Activated CD4-positive, alpha-beta T cell treated with anti-CD3 and anti-CD28 coated beads for 48 hours (primary cell): Measurements from ENCODE around the gene COL15A1.
"Not testable (repeated sequence)": the region's sequence is repeated elsewhere in the genome, so short reads cannot be mapped to it uniquely, and the experiment has no call there.

ENCODE experiments used
- DNase-seq: peaks from one replicate; pipeline ENCODE4 v3.0.0-alpha.2; 2020

The COL15A1 gene

GRCh38 chr9:98943682-98944056 lies at the start of gene COL15A1:
TSS of gene COL15A1 (plus strand) at chr9:98943907. CDS start at chr9:98944062, 155 bp downstream.
- no peak for DNase-seq

GRCh38 chr9:98894171-98894570 lies 49.5 kb upstream of the COL15A1 start:
- DNase-seq = no peak

- no peak for DNase-seq
These were observed 48.9 kb upstream of the COL15A1 start for GRCh38 chr9:98894761-98895160.

- DNase-seq = no peak
These were observed 47.1 kb upstream of the COL15A1 start for GRCh38 chr9:98896632-98897031.

GRCh38 chr9:98897745-98898144 lies 46.0 kb upstream of the COL15A1 start:
- DNase-seq = no peak

GRCh38 chr9:98899408-98900056 lies 44.2 kb upstream of the COL15A1 start:
- DNase-seq = no peak

- DNase-seq = no peak
These were observed 43.5 kb upstream of the COL15A1 start for GRCh38 chr9:98900244-98900643.

- DNase-seq = no peak
These were observed 43.0 kb upstream of the COL15A1 start for GRCh38 chr9:98900725-98901124.

GRCh38 chr9:98901843-98902242 lies 41.9 kb upstream of the COL15A1 start:
- not testable (repeated sequence) for DNase-seq

GRCh38 chr9:98902516-98902915 lies 41.2 kb upstream of the COL15A1 start:
- no peak for DNase-seq

- no peak for DNase-seq
These were observed 40.8 kb upstream of the COL15A1 start for GRCh38 chr9:98902925-98903324.

GRCh38 chr9:98903961-98904411 lies 39.7 kb upstream of the COL15A1 start:
- no peak for DNase-seq

- no peak for DNase-seq
These were observed 38.7 kb upstream of the COL15A1 start for GRCh38 chr9:98905015-98905414.

- DNase-seq = no peak
These were observed 37.2 kb upstream of the COL15A1 start for GRCh38 chr9:98906273-98907040.

- no peak for DNase-seq
These were observed 36.7 kb upstream of the COL15A1 start for GRCh38 chr9:98907055-98907454.

GRCh38 chr9:98908897-98909634 lies 34.6 kb upstream of the COL15A1 start:
- DNase-seq = no peak

- no peak for DNase-seq
These were observed 33.8 kb upstream of the COL15A1 start for GRCh38 chr9:98909935-98910334.

GRCh38 chr9:98911042-98911441 lies 32.7 kb upstream of the COL15A1 start:
- DNase-seq = no peak

- DNase-seq = not testable (repeated sequence)
These were observed 32.0 kb upstream of the COL15A1 start for GRCh38 chr9:98911738-98912137.

GRCh38 chr9:98912450-98912849 lies 31.3 kb upstream of the COL15A1 start:
- no peak for DNase-seq

- no peak for DNase-seq
These were observed 30.7 kb upstream of the COL15A1 start for GRCh38 chr9:98913044-98913443.

- DNase-seq = no peak
These were observed 30.0 kb upstream of the COL15A1 start for GRCh38 chr9:98913705-98914104.

GRCh38 chr9:98915599-98915998 lies 28.1 kb upstream of the COL15A1 start:
- DNase-seq = no peak

GRCh38 chr9:98916660-98917059 lies 27.0 kb upstream of the COL15A1 start:
- no peak for DNase-seq
